Mesenteric fat pad (tissue), 1 donor: ENCODE measurements around the gene ABCG1. TPM values are rescaled to one million over a fixed set of nuclear protein-coding genes. Genes with fewer than 3 reads are reported as not detected.
A peak's percentile ranks its signal among the peaks of the same experiment; 100 is the strongest.

ENCODE experiments used
- DNase-seq: peaks from one replicate; pipeline ENCODE4 v3.0.0-alpha.2; 2020; ENCODE audit warnings: low spot score
- total RNA-seq: library from RNA; stranded (reverse); fragmentation: NEBNext Ultra II Directional; extraction: Animal tissue kit (Norgen Biotek cat#: 25700); gene quantifications from one replicate; pipeline ENCODE4 v1.2.1, GENCODE V29; 2021
- donor health status: DM: yes; HTN: yes; CAD: no.

The ABCG1 gene
- total RNA-seq, 1 donor from 2014 or later: 25.9 TPM

GRCh38 chr21:42214081-42214750 lies 4.7 kb upstream of the ABCG1 start:
- DNase-seq: no peak

GRCh38 chr21:42214921-42215320 lies 4.0 kb upstream of the ABCG1 start:
- no peak for DNase-seq

- peak; percentile 72 for DNase-seq
Observed at GRCh38 chr21:42215942-42216725, 2.8 kb upstream of the ABCG1 start.

DNA sequence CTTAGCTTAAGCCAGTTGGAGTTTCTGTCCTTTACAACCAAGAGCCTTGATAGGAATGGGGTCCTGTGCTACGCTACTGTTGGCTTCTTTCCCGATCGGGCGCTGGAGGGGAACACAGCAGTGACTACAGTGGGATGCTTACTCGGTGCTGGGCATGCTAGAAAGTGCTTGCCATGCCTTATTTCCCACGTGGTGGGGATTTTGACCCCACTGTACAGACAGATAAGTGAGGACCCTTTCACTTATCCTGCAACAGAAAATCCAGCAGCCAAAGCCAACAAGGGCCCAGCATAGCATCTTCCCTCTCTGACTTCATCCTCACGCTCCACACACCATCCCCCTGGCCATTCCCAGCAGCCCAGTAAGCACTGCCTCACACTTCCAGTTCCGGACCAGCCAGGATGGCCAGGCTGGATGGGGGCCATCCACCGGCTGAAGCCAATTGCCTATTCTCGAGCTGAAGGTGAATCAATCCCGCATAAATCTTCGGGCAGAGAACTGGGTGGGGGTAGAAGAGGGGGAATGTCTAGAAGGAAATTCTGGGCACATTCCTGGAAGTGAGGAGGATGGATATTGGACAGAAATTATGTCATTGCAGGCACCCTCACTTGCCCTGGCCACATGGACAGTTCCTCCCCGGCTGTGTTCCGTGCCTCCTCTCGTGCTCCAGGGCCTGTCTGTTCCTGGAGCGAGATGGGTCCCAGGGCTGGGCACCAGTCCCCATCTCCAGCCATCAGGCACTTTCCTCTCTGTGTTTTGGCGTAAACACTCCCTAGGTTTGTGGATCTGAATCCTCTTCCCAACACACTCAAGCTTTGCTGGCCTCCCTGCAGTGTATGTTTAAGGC lies 2.0 kb upstream of the ABCG1 start:
- DNase-seq: no peak

- DNase-seq: no peak
Observed at GRCh38 chr21:42219606-42220137, 732 bp downstream of the ABCG1 start.

DNA sequence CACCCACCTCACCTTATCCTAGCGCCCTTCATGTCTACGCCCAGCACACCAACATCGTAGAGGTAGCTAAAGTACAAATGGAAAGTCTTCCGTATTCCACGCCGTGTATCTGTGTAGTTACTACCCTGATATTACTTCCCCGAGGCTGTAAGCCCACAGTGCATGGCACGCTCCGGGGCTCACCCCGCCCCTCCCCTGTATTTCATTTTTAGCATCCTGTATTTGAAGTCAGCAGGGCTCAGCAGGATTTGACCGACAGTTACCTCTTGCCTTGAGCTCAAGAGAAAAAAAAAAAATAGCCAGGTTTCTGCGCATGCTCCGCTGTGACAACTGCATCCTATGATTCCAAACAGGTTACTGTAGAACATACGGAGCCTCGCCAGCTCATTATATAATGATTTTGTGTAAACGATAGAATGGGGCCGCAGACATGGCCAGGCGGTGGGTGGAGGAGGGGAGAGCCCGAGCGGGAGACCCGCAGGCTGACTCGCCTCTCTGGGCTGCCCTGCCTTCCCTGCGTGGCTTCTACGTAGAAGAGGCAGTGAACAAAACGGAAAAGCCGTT lies 1.3 kb downstream of the ABCG1 start:
- DNase-seq: no peak

- DNase-seq: no peak
Observed at GRCh38 chr21:42221581-42222345, 2.8 kb downstream of the ABCG1 start.

DNA sequence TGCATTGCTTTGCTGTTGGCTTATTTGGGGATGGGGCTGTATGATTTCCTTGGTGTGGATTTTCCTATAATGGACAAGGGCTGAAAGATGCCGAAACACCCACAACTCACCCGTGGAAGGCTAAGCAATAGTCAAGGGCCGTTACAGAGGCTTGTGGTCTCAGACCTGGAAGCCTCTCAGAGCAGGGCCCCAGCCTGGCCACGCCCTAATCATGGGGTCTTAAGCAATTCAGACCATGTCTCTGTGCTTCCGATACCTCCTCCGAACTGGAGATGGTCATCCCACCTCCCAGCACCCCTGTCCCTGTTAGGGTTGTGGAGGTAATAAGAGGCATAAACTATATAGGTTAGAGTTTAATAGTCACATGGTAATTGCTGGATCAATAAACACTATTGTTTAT lies 3.4 kb downstream of the ABCG1 start:
- no peak for DNase-seq

DNA sequence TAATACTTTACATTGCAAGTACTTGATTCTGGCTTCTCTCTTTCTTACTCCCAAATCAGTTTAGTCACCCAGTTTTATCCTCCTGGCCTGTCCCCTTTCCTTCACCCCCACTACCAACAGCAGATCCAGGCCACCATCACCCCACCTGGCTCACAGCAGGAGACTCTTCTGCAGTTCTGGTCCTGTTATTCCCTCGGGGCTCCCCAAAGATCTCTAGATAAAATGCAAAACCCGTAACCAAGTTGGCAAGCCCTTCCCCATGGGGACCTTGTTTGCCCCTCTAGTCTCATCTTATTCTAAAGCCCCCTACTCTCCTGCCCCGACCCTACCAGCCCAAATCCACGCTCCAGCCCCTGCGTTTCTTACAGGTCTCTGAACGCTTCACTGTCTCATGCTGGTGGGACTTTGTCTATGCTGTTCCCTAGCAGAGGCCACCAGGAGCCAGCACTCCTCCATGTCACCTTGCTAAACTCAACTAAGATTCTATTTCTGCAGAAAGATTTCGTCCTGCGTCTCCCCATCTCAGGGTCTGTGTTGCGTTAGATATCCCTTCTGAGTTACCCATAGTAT lies 4.0 kb downstream of the ABCG1 start:
- no peak for DNase-seq

DNA sequence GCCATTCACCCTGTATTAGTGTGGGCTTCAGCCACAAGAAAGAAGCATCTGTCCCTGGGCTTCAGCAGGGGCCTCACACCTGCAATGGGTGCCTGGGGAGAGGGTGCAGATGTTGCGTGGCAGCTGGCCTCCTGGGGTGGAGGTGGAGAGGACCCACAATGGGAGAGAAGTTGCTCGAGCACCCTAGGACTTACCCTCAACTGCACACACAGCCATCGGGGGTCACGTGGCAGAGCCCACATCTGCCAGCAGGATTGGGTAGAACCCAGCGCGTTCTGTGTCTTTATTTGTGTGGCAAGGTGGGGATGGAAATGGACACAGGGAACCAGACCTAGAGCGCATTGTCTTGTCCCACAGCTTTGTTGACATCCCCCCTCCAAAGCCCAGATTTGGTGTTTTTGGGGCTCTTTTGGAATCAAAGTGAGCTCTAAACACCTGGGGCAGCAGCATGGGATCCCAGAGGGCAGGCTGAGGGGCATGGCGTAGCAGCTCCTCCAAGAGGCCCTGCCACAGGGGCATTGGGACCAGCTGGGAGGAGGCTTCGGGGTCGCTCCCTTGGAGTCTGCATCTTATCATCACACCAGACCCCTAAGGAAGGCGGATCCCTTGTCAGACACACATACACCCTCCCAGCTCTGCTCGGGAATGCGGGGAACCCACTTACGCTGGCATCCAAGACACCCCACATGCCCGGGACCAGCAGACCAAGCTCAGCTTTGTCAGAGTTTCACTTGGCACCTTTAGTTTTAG lies 5.1 kb downstream of the ABCG1 start:
- no peak for DNase-seq

- DNase-seq: no peak
Observed at GRCh38 chr21:42225042-42225441, 6.1 kb downstream of the ABCG1 start.

- peak; percentile 41 for DNase-seq
Observed at GRCh38 chr21:42225571-42226155, 6.7 kb downstream of the ABCG1 start.

DNA sequence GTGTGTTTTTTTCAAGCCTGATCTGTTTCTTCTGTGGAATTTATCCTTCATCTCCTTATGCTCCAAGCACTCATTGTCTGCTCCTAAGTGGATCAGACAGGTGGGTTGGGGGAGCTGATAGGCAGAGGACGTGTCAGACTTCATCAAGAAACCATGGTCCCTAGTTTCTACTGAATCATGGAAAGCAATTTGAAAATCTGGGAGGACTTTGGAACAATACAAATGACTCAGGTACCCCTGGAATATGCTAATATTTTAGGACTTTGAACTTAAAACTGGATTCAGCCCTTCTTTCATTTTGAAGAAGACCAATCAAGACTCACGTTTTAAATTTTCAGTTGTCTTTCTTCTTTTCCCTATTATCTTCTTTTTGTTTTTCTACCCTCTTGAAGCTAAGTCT lies 7.7 kb downstream of the ABCG1 start:
- DNase-seq: no peak

GRCh38 chr21:42227909-42228708 lies 9.2 kb downstream of the ABCG1 start:
- peak; percentile 94 for DNase-seq

DNA sequence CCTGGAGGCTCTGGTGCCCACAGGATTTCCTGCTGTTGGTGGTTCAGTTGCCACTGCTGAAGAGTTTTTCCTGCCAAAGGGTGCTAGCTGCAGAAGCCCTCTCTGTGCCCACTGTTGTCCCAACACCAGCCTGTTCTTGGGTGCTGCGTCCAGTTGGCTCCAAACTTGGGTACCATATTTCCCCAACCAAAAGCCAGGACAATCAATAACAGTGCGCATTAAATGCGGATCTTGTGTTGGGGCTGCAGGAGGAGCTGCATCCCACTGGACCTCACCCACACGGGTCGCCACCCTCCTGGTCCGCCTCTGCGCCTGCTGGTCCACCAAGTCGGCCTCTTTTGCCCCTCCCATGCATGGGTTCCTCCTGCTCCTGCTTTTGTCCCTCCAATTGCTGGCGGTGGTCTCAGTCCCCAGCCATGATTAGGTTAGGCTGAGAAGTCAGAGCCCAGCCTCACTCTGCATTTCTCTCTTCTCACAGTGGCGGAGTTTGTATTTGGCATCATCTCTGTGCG lies 9.8 kb downstream of the ABCG1 start:
- peak; percentile 75 for DNase-seq

GRCh38 chr21:42229676-42230075 lies 10.7 kb downstream of the ABCG1 start:
- no peak for DNase-seq

- DNase-seq: no peak
Observed at GRCh38 chr21:42230178-42230577, 11.2 kb downstream of the ABCG1 start.

GRCh38 chr21:42230636-42231035 lies 11.7 kb downstream of the ABCG1 start:
- no peak for DNase-seq
